GM12878 (cell line): Measurements from ENCODE around the gene PIM2. TPM values are rescaled to one million over a fixed set of nuclear protein-coding genes. Genes with fewer than 3 reads are reported as not detected.

Source experiments
- BACH1 ChIP-seq: fragments of 450-650 bp; IDR thresholded peaks from 2 replicates; pipeline ENCODE4 v1.6.1; 2017; ENCODE audit warnings: mild to moderate bottlenecking, borderline replicate concordance
- BCL3 ChIP-seq: IDR thresholded peaks from 2 replicates; pipeline ENCODE4 v1.6.1; 2011; ENCODE audit warnings: borderline replicate concordance, low read depth, mild to moderate bottlenecking, moderate library complexity, low read length; ENCODE audit not compliant: insufficient read depth, poor library complexity, severe bottlenecking
- CBFB ChIP-seq: IDR thresholded peaks from 2 replicates; pipeline ENCODE4 v1.6.1; 2016; ENCODE audit warnings: antibody characterized with exemption, low read depth
- CHD1 ChIP-seq: IDR thresholded peaks from 2 replicates; pipeline ENCODE4 v1.6.1; 2012; ENCODE audit warnings: low read depth, low read length, improper control_type of control experiment
- CREM ChIP-seq: IDR thresholded peaks from 2 replicates; pipeline ENCODE4 v1.6.1; 2014; ENCODE audit warnings: antibody characterized with exemption, low read depth
- E2F4 ChIP-seq: IDR thresholded peaks from 2 replicates; pipeline ENCODE4 v1.6.1; 2012; ENCODE audit warnings: low read depth, low read length, improper control_type of control experiment
- EED ChIP-seq: sonication (generic); IDR thresholded peaks from 2 replicates; pipeline ENCODE4 v1.6.1; 2016; ENCODE audit warnings: antibody characterized with exemption, low read depth
- ESRRA ChIP-seq: IDR thresholded peaks from 2 replicates; pipeline ENCODE4 v1.6.1; 2012; ENCODE audit warnings: mild to moderate bottlenecking, low read length, improper control_type of control experiment
- HDAC6 ChIP-seq: fragments of 200-600 bp; sonication (generic); IDR thresholded peaks from one replicate; pipeline ENCODE4 v1.8.0; 2017; ENCODE audit warnings: antibody characterized with exemption; ENCODE audit not compliant: unreplicated experiment
- JUND ChIP-seq: IDR thresholded peaks from 2 replicates; pipeline ENCODE4 v1.6.1; 2012; ENCODE audit warnings: low read depth, mild to moderate bottlenecking, low read length, improper control_type of control experiment, moderate library complexity
- MTA2 ChIP-seq: fragments of 450-650 bp; IDR thresholded peaks from 2 replicates; pipeline ENCODE4 v1.6.1; 2016; ENCODE audit warnings: low read depth, mild to moderate bottlenecking, moderate library complexity
- MTA3 ChIP-seq: IDR thresholded peaks from 2 replicates; pipeline ENCODE4 v1.6.1; 2012; ENCODE audit warnings: low read length, inconsistent platforms, borderline replicate concordance
- NBN ChIP-seq: fragments of 450-650 bp; IDR thresholded peaks from 2 replicates; pipeline ENCODE4 v1.6.1; 2016
- SIX5 ChIP-seq: IDR thresholded peaks from 2 replicates; pipeline ENCODE4 v1.6.1; 2011; ENCODE audit warnings: mild to moderate bottlenecking, low read depth, low read length, moderate library complexity; ENCODE audit not compliant: severe bottlenecking
- SMC3 ChIP-seq: IDR thresholded peaks from 2 replicates; pipeline ENCODE4 v1.6.1; 2011; ENCODE audit warnings: low read length, improper control_type of control experiment, borderline replicate concordance
- TCF12 ChIP-seq: IDR thresholded peaks from 2 replicates; pipeline ENCODE4 v1.6.1; 2011; ENCODE audit warnings: low read depth, mild to moderate bottlenecking, low read length
- USF1 ChIP-seq: IDR thresholded peaks from 2 replicates; pipeline ENCODE4 v1.6.1; 2011; ENCODE audit warnings: borderline replicate concordance, low read depth, mild to moderate bottlenecking, moderate library complexity, mixed read lengths, low read length; ENCODE audit not compliant: insufficient read depth; ENCODE audit errors: extremely low read length
- WRNIP1 ChIP-seq: IDR thresholded peaks from 2 replicates; pipeline ENCODE4 v1.6.1; 2011; ENCODE audit warnings: low read depth, low read length, improper control_type of control experiment, borderline replicate concordance
- ZBTB11 ChIP-seq: fragments of 450-650 bp; formaldehyde crosslinking; IDR thresholded peaks from 2 replicates; pipeline ENCODE4 v1.5.0; 2022; ENCODE audit warnings: mild to moderate bottlenecking, missing genetic modification characterization
- ZBTB33 ChIP-seq: fragments of 450-650 bp; IDR thresholded peaks from 2 replicates; pipeline ENCODE4 v1.6.1; 2017; ENCODE audit warnings: mild to moderate bottlenecking
- ZNF217 ChIP-seq: fragments of 450-650 bp; IDR thresholded peaks from 2 replicates; pipeline ENCODE4 v1.6.1; 2017; ENCODE audit warnings: antibody characterized with exemption, mild to moderate bottlenecking
- ZNF274 ChIP-seq: IDR thresholded peaks from one replicate; pipeline ENCODE4 v1.8.0; 2011; ENCODE audit not compliant: insufficient read length, insufficient read depth
- polyA plus RNA-seq, 11 experiments: library from polyadenylated mRNA; depleted of rRNA in 4 of 11; unstranded in 6 of 11; stranded (reverse) in 5 of 11; fragments of >200 nt; fragmentation: Nextera tagmentation in 4 of 11; fragmentation: Illumina TruSeq in 1 of 11; extraction: Ambion mirVana in 4 of 11; extraction: Trizol in 1 of 11; gene quantifications; 1 replicate in 1 of 11; 2 replicates in 10 of 11; pipeline versions ENCODE4 v1.2.1 to v1.2.3, GENCODE V29; 2011 to 2016; ENCODE audit warnings: inconsistent platforms in 2 of 11, missing spikeins in 2 of 11, low read depth in 1 of 11
- total RNA-seq, 4 experiments: library from RNA; depleted of rRNA in 3 of 4; stranded (reverse); fragments of >200 nt in 3 of 4; fragmentation: Illumina TruSeq in 1 of 4; extraction: Trizol in 1 of 4; gene quantifications; 2 replicates each; pipeline versions ENCODE4 v1.2.1 to v1.2.3, GENCODE V29; 2013 to 2021

Gene PIM2
- total and polyA plus RNA-seq, 10 of the 15 experiments (the other 5 are each of a cell fraction or from before 2014, with no cell fraction given), result 19.2 to 96.8 (median 32.3) TPM

DNA sequence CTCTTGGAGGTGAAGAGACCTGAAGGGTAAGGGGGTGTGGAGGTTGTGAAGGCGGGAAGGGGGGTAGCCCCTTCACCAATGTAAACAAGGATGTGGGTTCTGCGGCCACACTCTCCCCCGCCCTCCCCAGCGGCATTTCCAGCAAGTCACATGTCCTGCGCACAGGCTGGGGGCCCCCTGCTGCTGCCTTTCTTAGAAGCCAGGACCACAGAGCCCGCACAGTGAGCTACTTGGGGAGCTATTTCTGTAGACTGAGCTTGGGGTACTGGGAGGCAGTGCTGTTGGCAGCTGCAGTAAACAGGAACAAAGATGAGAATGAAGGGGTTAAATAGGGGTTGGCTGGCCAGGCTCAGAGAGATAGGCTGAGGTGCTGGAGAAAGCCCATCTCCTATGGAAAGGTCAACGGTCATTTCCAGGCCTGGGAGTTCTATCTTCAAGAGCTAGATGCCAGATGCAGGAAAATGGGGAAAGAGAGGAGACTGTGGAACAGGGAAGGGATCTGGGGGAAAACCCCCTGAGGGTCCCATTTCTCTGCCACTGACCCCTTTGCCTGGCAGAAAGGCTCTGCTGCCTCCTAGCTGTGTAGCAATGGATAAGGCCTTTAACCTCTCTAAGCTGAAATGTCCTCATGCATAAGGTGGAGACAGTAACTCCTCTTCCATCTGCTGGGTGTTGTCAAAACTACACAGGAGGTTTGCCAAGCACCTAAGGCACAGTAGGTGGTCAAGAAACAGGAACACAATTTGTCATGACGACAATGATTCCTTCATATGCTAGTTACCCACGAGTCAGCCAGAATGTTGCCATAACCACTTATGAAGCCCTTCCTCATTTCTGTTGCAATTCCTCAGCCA, 18.5 kb upstream of the PIM2 start (continued):
- peak; percentile 21; the same call in 1 of the 2 replicates for TF ChIP-seq SMC3
- TF ChIP-seq WRNIP1, result peak; percentile 42; the same call in 1 of the 2 replicates
- TF ChIP-seq MTA3, result no peak; the same call in 1 of the 2 replicates
- peak; percentile 90 for TF ChIP-seq BCL3
- TF ChIP-seq USF1, result peak; percentile 80
- peak; percentile 88 for TF ChIP-seq MTA2
- peak; percentile 92 for TF ChIP-seq CREM
- TF ChIP-seq JUND, result no peak
- peak; percentile 88 for TF ChIP-seq EED
- TF ChIP-seq E2F4, result no peak
- TF ChIP-seq ZNF217, result 0 out of 2 replicates have a peak, but pooled peaks have one; percentile 43
- no peak for TF ChIP-seq SIX5
- TF ChIP-seq ESRRA, result no peak
- TF ChIP-seq CBFB, result peak; percentile 99
- TF ChIP-seq NBN, result peak; percentile 91
- peak; percentile 90 for TF ChIP-seq TCF12
- TF ChIP-seq HDAC6, result no peak
- no peak for TF ChIP-seq ZBTB11 (CRISPR knock-in tag)
- peak; percentile 64; the same call in 1 of the 2 replicates for TF ChIP-seq BACH1
- no peak for TF ChIP-seq ZNF274
- TF ChIP-seq ZBTB33, result no peak
- TF ChIP-seq CHD1, result no peak
